Natural killer cell (primary cell): Measurements from ENCODE around the gene NEMP2. TPM values are rescaled to one million over a fixed set of nuclear protein-coding genes. Genes with fewer than 3 reads are reported as not detected.
A peak's percentile ranks its signal among the peaks of the same experiment; 100 is the strongest.
"Not testable (repeated sequence)": the region's sequence is repeated elsewhere in the genome, so short reads cannot be mapped to it uniquely, and the experiment has no call there.

Experiments
- ATAC-seq, 3 donors: fragments of 150-1000 bp in 2 of 3; fragments of 200-7000 bp in 1 of 3; cut with Tn5 transposase; 1 replicate in 1 of 3; 2 replicates in 2 of 3; pipeline ENCODE4 v1.10.0; 2021; ENCODE audit warnings: mild to moderate bottlenecking in 2 of 3, moderate library complexity in 2 of 3
- DNase-seq, 2 donors: peaks; one replicate each; pipeline versions ENCODE4 v3.0.0 to v3.0.0-alpha.2; 2013 to 2021; ENCODE audit warnings: mixed read lengths in 1 of 2
- H3K27ac ChIP-seq: one replicate; pipeline ENCODE4 v1.5.1; 2013; ENCODE audit warnings: mild to moderate bottlenecking, low read length
- H3K27me3 ChIP-seq: one replicate; pipeline ENCODE4 v1.6.1; 2013; ENCODE audit warnings: low read length; ENCODE audit not compliant: control insufficient read depth, insufficient read depth
- H3K36me3 ChIP-seq: one replicate; pipeline ENCODE4 v1.6.1; 2013; ENCODE audit warnings: low read length; ENCODE audit not compliant: control insufficient read depth, insufficient read depth
- H3K4me1 ChIP-seq: one replicate; pipeline ENCODE4 v1.6.1; 2013; ENCODE audit warnings: low read length; ENCODE audit not compliant: control insufficient read depth, insufficient read depth
- H3K4me3 ChIP-seq: one replicate; pipeline ENCODE4 v1.5.1; 2013; ENCODE audit warnings: low read length
- H3K9me3 ChIP-seq: one replicate; pipeline ENCODE4 v1.6.1; 2013; ENCODE audit warnings: low read length; ENCODE audit not compliant: control insufficient read depth, insufficient read depth
- H3K27ac Mint-ChIP-seq, 2 donors: one replicate each; pipeline ENCODE4 v1.8.0; 2022; ENCODE audit warnings: mild to moderate bottlenecking in 2 of 2, mixed read lengths in 2 of 2, moderate library complexity in 1 of 2
- H3K27me3 Mint-ChIP-seq, 2 donors: one replicate each; pipeline ENCODE4 v1.8.0; 2022; ENCODE audit warnings: low read depth in 2 of 2, mixed read lengths in 2 of 2
- H3K36me3 Mint-ChIP-seq: one replicate; pipeline ENCODE4 v1.8.0; 2022; ENCODE audit warnings: mixed read lengths
- H3K4me1 Mint-ChIP-seq, 2 donors: one replicate each; pipeline ENCODE4 v1.8.0; 2022; ENCODE audit warnings: mixed read lengths in 2 of 2
- H3K4me3 Mint-ChIP-seq: one replicate; pipeline ENCODE4 v1.8.0; 2022; ENCODE audit warnings: mild to moderate bottlenecking, moderate library complexity, mixed read lengths
- H3K9me3 Mint-ChIP-seq, 2 donors: one replicate each; pipeline ENCODE4 v1.8.0; 2022; ENCODE audit warnings: mixed read lengths in 2 of 2
- WGBS: methylation state at CpG from one replicate; pipeline ENCODE4 v1.1.7; 2013; ENCODE audit warnings: missing lambda C conversion rate; ENCODE audit not compliant: insufficient coverage; 5-methylcytosine and 5-hydroxymethylcytosine counted together
- intact Hi-C: fragments of 100-400 bp; cut with micrococcal nuclease; formaldehyde crosslinking; loops from one replicate; pipeline ENCODE4 v1.14.2; 2022
- total RNA-seq, 4 donors: library from RNA; stranded (reverse); fragments of 120-200 nt in 1 of 4; gene quantifications; one replicate each; pipeline versions ENCODE4 v1.2.3 to v1.2.4, GENCODE V29; 2013 to 2022
- TF ChIP-seq, protein P1 (sequence below): fragments of 200-600 bp; IDR thresholded peaks from one replicate; pipeline ENCODE4 v1.8.0; 2022; ENCODE audit warnings: antibody characterized with exemption

The NEMP2 gene
- total RNA-seq, 3 donors from 2014 or later (not counting 1 experiment from before 2014, with no cell fraction given) = 17.2 to 21.0 (median 18.3) TPM

DNA sequence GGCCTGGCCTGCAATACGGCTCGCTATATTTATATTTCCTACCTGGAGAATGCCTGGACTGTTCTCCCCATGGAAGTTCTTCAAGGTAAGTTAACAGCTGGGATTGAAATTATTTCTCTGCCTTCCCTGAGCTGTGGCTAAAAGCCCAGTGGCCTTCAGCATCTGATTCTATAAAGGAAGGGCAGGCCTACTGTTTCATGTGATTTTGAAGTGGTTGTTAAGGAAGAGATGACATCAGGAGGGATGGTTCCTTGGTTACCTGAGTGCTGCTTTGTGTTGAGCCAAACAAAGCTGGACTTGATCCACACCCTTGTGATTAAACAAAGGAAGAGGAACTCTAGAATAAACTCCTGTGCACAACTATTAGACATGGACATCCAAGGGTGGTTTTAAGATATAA is 64.8 kb downstream of the NEMP2 start:
- Histone ChIP-seq H3K36me3 (no peaks in the 10 kb centered on the region), H3K9me3 (no peaks in the 10 kb centered on the region), H3K4me1 (no peaks in the 10 kb centered on the region), H3K27me3 (no peaks in the 10 kb centered on the region), H3K27ac (no peak overlapping the region), H3K4me3 (no peak overlapping the region)
- no peaks in the 10 kb centered on the region for H3K27me3 Mint-ChIP-seq
- H3K4me3 Mint-ChIP-seq = no peak overlapping the region
- H3K36me3 Mint-ChIP-seq = no peaks in the 10 kb centered on the region
- intact Hi-C loops = no loop called here
- ATAC-seq (no peak), DNase-seq (no peak)
- 100% methylated on average over 2 of the region's 2 CpGs for WGBS
- TF ChIP-seq, protein P1, sequence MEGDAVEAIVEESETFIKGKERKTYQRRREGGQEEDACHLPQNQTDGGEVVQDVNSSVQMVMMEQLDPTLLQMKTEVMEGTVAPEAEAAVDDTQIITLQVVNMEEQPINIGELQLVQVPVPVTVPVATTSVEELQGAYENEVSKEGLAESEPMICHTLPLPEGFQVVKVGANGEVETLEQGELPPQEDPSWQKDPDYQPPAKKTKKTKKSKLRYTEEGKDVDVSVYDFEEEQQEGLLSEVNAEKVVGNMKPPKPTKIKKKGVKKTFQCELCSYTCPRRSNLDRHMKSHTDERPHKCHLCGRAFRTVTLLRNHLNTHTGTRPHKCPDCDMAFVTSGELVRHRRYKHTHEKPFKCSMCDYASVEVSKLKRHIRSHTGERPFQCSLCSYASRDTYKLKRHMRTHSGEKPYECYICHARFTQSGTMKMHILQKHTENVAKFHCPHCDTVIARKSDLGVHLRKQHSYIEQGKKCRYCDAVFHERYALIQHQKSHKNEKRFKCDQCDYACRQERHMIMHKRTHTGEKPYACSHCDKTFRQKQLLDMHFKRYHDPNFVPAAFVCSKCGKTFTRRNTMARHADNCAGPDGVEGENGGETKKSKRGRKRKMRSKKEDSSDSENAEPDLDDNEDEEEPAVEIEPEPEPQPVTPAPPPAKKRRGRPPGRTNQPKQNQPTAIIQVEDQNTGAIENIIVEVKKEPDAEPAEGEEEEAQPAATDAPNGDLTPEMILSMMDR = no peak
- H3K9me3 Mint-ChIP-seq = peaks cover 2 to 5% of the 10 kb centered on the region in 2 donors
- H3K27ac Mint-ChIP-seq = peak overlapping the region in 1 of 2 donors; percentile 21
- H3K4me1 Mint-ChIP-seq = peaks cover 37 to 44% of the 10 kb centered on the region in 2 donors

DNA sequence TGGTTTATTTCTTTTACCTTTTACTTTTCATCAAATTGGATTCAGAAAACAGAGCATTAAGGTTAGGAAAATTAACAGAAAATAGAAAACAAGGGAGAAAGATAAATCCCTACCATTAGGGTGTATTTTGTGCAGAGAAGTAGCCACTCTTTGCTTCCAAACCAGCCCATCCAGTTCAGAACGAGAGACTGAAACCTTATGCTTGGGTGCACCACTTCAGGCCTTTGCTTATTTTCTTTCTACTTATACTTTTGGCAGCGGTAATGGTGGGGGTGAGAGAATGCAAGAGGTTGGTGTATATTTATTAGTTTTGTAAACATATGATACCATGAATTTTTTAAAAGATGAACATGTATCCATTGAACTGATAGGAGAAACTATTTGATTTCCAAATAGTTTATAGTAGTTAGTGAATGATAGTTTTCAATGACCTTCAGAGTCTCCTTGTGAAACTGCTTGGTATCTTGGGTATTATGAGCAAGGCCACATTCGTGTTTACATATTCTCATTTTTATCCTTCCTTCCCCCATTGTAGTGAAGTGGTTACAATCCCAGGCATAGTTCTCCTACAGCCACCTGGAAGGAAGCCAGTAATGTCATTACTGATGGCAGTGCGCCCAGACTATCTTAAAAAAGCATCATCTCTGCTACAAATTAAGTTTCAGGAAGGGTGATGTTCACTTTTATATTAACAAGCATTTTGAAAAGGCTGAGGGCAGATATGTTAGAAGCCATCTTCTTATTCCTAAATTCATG is 65.5 kb downstream of the NEMP2 start:
- H3K4me1 ChIP-seq = no peaks in the 10 kb centered on the region

DNA sequence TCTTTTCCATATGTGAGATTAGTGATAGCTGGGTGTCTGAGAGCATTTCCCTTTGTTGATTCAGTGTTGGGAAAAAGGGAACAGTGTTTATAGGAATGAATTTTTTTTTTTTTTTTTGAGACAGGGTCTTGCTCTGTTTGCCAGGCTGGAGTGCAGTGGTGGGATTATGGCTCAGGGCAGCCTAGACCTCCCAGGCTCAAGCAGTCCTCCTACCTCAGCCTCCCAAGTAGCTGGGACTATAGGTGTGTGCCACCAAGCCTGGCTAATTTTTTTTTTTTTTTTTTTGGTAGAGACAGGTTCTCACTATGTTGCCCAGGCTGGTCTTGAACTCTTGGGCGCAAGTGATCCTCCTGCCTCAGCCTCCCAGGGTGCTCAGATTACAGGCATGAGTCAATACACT is 66.2 kb downstream of the NEMP2 start:
- H3K36me3 ChIP-seq, H3K27me3 Mint-ChIP-seq, DNase-seq, intact Hi-C loops, H3K4me1 ChIP-seq, H3K36me3 Mint-ChIP-seq, H3K9me3 Mint-ChIP-seq, H3K4me3 Mint-ChIP-seq, H3K27ac ChIP-seq, H3K27me3 ChIP-seq, H3K9me3 ChIP-seq, H3K4me3 ChIP-seq, ATAC-seq: not testable (repeated sequence)
- H3K4me1 Mint-ChIP-seq = peaks cover 48 to 54% of the 10 kb centered on the region in 2 donors
- peak overlapping the region; percentile 22 to 35 for H3K27ac Mint-ChIP-seq
- 100% methylated on average over 1 of the region's 1 CpG for WGBS

More for the DNA sequence above, 65.5 kb downstream of the NEMP2 start:
- Histone ChIP-seq H3K9me3 (no peaks in the 10 kb centered on the region), H3K27me3 (no peaks in the 10 kb centered on the region), H3K27ac (no peak overlapping the region), H3K4me3 (no peak overlapping the region), H3K36me3 (no peaks in the 10 kb centered on the region)
- H3K4me3 Mint-ChIP-seq = no peak overlapping the region
- TF ChIP-seq, protein P1 = no peak
- no peaks in the 10 kb centered on the region for H3K36me3 Mint-ChIP-seq
- H3K27me3 Mint-ChIP-seq = no peaks in the 10 kb centered on the region
- ATAC-seq (no peak), DNase-seq (no peak)
- peaks cover 45 to 52% of the 10 kb centered on the region in 2 donors for H3K4me1 Mint-ChIP-seq
- H3K9me3 Mint-ChIP-seq = peaks cover 2 to 5% of the 10 kb centered on the region in 2 donors
- peak overlapping the region; percentile 22 to 35 for H3K27ac Mint-ChIP-seq
- intact Hi-C loops = no loop called here
- WGBS = 83% methylated on average over 1 of the region's 4 CpGs

DNA sequence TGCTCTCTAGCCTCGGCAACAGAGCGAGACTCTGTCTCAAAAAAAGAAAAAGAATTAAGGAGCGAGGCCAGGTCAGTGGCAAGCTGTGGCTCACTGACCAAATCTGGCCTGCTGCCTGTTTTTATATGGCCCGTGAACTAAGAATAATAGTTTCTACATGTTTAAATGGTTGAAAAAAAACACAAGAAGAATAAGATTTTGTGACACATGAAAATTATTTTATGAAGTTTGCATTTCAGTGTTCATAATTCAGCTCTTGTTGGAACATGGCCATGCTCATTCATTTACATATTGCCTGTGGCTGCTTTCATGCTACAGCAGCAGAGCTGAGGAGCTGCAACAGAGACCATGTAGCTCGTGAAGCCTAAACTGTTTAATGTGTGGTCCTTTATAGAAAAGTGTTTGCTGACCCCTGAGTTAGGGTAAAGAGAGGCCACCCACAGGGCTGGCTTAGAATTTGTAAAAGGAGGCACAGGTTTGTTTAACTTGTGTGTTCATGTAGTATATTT is 66.9 kb downstream of the NEMP2 start:
- H3K4me3 Mint-ChIP-seq = no peak overlapping the region
- DNase-seq (peak in 1 of 2 donors; percentile 17), ATAC-seq (no peak)
- H3K36me3 ChIP-seq = no peaks in the 10 kb centered on the region
- H3K4me1 Mint-ChIP-seq = peaks cover 55 to 57% of the 10 kb centered on the region in 2 donors
- no peaks in the 10 kb centered on the region for H3K9me3 ChIP-seq
- peaks cover 0 to 3% of the 10 kb centered on the region in 2 donors for H3K9me3 Mint-ChIP-seq
- intact Hi-C loops = no loop called here
- TF ChIP-seq, protein P1 = no peak
- H3K4me1 ChIP-seq = no peaks in the 10 kb centered on the region
- peak overlapping the region; percentile 22 to 35 for H3K27ac Mint-ChIP-seq
- 72% methylated on average over 5 of the region's 5 CpGs for WGBS
- no peaks in the 10 kb centered on the region for H3K36me3 Mint-ChIP-seq
- H3K27me3 Mint-ChIP-seq = no peaks in the 10 kb centered on the region
- H3K27me3 ChIP-seq = no peaks in the 10 kb centered on the region
- H3K27ac ChIP-seq = no peak overlapping the region
- no peak overlapping the region for H3K4me3 ChIP-seq
